ENCODE data around the gene TJP1.
"Not testable (repeated sequence)": the region's sequence is repeated elsewhere in the genome, so short reads cannot be mapped to it uniquely, and the experiment has no call there.

Gene TJP1

GRCh38 chr15:29795610-29796009 is 26.7 kb downstream of the TJP1 start:
- DNase-seq, result no peak

- peak; percentile 79 for DNase-seq
Measured at GRCh38 chr15:29792426-29793159, 29.7 kb downstream of the TJP1 start.

DNA sequence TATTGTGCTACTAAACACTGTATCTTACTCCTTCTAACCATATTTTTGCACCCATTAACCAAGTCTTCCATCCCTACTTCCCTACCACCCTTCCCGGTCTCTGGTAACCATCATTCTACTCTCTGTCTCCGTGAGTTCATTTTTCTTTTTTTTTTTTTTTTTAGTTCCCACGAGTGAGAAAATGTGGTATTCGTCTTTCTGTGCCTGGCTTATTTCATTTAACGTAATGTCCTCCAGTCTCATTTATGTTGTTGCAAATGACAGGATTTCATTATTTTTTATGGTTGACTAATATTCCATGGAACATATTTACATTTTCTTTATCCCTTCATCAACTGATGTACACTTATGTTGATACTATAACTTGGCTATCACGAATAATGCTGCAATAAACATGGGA is 31.7 kb downstream of the TJP1 start:
- DNase-seq, result no peak

DNA sequence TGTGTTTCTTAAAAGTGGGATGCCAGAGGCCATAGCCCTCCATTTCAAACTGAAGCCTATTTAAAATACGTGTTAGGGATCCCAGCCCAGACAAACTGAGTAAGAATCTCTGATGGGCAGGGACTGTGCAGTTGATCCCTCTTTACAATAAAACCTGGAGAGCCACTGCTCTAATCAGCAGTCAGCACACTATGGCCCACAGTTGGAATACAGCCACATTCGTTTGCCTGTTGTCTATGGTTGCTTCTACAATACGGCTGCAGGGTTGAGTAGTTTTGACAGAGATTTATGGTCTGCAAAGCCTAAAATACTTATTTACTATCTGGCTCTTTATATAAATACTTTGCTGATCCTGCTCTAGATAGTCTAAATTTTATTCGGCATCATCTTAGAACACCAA is 32.4 kb downstream of the TJP1 start:
- no peak for DNase-seq

GRCh38 chr15:29788433-29789034 is 33.7 kb downstream of the TJP1 start:
- peak; percentile 20 for DNase-seq

DNA sequence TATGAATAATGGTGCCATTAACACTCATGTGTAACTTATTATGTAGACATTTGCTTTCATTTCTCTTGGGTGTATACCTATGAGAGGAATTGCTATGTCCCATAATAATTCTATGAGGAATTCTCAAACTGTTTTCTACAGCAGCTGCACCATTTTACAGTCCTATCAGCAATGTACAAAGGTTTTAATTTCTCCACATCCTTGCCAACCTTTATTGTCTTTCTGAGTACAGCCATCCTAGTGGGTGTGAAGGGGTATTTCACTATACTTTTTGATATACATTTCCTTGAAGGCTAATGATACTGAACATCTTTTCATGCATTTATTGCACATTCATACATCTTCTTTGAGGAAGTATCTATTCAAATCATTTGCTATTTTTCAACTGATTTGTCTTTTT is 34.5 kb downstream of the TJP1 start:
- no peak for DNase-seq

- no peak for DNase-seq
Measured at GRCh38 chr15:29785642-29786041, 36.6 kb downstream of the TJP1 start.

DNA sequence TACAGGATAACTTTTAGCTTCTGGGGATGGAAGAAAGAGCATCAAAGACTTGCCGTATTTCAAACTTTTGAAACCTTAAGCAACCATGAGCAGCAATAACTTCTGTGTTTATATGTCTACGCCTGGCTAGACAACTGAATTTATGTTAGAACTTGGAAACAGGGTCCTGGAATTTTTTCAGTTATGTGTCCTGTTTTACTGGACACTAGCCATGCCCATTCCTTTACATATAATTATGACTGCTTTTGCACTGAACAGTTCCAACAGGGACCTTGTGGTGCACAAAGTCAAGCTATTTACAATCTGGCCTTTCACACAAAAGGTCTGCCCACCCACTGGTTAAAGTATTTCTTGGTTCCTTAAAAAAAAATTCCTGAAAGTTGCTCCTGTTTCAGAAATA is 37.1 kb downstream of the TJP1 start:
- DNase-seq, result peak; percentile 58

- no peak for DNase-seq
Measured at GRCh38 chr15:29784413-29784812, 37.9 kb downstream of the TJP1 start.

GRCh38 chr15:29782816-29783215 is 39.5 kb downstream of the TJP1 start:
- DNase-seq, result not testable (repeated sequence)

- no peak for DNase-seq
Measured at GRCh38 chr15:29778382-29778781, 43.9 kb downstream of the TJP1 start.

DNA sequence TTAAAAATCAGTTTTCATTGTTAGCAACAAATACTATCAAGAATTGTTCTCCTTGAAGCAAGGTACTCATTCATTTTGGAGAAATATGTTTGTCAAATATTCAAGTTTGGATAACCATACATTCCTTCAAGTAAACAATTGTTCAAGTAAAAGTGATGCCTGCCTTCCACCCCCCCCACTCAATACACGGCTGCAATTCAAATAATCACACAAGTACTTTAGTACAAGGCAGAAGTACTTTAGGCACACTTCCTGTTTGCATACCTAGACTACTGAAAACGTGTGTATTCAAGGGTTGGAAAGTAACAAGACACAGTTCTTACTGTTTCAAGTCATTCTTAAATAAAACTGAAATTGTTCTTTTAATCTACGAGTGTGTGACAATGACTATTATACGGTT is 45.4 kb downstream of the TJP1 start:
- DNase-seq, result no peak

GRCh38 chr15:29774900-29775299 is 47.4 kb downstream of the TJP1 start:
- peak; percentile 72 for DNase-seq

GRCh38 chr15:29773816-29774215 is 48.5 kb downstream of the TJP1 start:
- peak; percentile 51 for DNase-seq

DNA sequence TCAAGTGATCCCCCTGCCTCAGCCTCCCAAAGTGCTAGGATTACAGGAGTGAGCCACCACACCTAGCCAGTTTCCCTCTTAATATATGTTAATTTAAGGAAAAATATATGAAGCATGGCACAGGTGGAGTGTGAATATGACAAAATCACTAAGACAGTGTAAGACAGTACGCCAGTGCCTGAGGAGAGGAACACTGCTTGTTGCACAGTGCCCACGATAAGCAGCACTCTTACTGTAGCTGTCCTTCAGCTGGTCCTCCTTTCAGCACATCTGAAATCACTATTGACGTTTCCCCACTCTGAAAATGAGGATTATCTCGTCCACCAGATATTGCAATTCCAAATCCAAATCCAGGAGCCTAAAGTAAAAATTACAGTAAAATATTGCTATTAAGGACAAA is 49.3 kb downstream of the TJP1 start:
- no peak for DNase-seq

DNA sequence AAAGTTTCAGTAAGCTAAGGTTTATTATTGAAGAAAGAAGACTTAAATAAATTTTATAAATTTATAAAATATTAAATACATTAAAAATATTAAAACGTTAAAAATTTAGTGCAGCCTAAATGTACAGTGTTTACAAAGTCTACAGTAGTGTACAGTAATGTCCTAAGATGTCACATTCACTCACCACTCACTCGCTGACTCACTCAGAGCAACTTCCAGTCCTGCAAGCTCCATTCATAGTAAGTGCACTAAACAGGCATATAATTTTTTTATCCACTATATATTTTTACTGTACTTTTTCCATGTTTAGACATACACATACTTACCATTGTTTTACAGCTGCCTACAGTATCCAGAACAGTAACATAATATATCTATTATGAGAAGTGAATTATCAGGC is 51.5 kb downstream of the TJP1 start:
- DNase-seq, result peak; percentile 30

DNA sequence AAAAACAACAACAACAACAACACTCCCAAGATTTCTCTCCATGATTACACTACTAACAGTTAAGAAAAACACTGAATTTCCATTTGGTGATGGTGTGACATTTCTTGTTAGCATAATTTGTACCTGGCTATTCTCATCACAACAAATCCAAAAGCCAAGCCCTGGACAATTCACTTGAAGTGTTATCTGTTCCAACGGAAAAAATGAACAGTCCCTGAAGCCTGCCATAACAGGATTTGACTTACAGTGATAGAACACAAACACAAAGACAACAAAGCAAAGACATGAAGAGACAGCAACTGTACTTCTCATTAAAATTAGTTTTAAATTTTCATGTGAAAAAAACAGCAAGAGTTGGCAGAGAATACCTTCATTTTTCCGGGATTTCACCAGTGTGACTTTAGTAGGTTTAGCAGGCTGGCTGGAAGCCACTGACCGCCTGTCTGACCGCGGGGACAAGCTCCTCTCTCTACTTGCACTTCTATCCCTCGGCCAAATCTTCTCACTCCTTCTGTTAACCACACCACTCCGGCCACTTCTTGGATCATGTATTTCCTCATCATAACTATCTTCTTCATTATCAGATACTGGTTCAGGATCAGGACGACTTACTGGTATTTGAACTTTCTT is 56.3 kb downstream of the TJP1 start:
- DNase-seq, result no peak

DNA sequence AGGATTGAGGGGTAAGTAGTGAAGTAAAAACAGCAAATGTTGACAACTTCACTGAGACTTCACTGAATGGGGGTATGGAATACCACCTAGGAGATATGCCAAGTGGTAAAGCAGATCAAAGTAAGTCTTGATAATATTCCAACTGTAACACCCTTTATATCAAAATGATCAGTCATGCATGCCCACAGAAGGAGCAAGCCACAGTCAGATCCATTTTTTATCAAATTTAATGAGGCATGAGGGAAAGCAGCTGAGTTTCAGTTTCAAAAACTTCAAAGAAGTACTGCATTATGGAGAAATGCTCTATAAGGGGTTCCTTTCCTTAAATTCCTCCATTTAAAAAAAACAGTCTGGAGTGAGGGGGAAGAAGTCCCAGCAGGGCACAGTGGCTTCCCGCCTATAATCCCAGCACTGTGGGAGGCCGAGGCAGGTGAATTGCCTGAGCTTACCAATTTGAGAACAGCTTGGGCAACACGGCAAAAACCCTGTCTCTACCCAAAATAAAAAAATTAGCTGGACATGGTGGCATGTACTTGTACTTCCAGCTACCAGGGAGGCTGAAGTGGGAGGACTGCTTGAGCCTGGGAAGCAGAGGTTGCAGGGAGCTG is 56.9 kb downstream of the TJP1 start:
- no peak for DNase-seq

DNA sequence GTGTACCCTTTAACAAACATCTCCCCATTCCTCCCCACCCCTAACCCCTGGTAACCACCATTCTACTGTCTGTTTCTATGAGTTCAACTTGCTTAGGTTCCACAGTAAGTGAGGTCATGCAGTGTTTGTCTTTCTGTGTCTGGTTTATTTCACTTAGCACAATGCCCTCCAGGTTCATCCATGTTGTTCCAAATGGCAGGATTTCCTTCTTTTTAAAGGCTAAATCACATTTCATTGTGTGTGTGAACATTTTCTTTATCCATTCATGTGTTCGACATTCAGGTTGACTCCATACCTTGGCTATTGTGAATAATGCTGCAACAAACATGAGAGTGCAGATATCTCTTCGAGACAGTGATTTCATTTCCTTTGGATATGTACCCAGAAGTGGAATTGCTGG is 62.7 kb downstream of the TJP1 start:
- DNase-seq, result no peak

DNA sequence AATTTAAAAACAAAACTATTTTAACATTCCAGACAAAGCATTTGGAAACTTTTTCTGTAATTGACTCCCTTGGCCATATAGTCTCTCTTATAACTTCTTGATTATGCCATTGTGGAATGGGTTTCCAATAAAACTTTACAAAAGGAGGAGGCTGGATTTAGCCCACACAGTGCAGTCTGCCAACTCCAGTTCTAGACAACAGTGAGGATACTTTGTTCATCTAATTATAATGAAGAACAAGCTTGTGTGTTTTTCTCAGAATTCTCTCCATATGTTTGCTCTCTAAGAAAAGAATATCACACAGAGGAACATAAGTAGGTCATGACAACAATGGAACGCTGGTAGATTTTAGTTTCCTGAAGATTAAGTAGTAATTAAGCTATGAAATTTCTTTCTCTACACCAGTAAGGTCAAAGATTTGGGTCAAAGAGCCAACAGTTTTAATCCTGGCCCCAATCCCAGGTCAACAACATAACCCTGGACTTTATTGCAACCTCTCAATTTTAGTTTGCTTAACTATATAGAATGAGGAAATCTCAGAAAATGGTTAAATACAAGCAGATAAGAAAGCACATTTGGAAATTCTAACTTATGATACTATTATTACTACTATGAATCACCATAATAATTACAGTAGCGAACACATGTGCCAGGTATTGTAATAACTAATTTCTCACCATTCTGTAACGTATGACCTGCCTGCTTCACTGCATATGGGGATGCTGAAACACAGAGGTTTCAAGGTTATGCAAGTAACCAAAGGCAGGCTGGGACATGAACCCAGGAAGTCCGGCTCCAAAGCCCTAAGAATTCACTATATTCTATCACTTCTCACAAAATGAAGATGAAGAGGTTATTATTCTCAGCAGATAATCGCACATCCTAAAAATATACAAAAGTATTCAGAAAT is 65.7 kb downstream of the TJP1 start:
- no peak for DNase-seq

DNA sequence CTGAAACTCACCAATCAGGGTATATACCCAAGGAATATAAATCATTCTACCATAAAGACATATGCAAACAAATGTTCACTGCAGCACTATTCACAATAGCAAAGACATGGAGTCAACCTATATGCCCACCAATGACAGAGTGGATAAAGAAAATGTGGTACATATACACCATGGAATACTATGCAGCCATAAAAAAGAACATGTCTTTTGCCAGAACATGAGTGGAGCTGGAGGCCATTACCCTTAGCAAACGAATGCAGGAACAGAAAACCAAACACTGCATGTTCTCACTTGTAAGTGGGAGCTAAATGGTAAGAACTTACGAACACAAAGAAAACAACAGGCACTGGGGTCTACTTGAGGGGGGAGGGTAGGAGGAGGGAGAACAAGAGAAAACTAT is 68.3 kb downstream of the TJP1 start:
- DNase-seq, result not testable (repeated sequence)

DNA sequence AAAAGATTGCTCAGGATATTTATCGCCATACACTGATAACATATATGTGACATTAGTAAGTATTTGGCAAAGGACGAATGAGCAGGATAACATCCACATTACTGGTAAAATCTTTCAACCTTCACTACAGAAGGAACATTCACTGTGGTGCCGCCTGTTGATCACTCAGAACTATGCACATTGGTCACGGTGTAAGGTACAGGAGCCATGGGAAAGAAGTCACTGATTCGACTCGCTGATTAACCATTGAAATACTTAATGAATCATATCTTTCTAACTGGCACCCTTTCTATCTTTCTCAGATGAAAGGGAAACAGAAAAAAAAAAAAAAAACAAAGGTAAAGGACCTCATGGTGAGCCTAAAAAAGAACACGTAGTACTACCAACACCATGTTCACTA is 68.8 kb downstream of the TJP1 start:
- no peak for DNase-seq

DNA sequence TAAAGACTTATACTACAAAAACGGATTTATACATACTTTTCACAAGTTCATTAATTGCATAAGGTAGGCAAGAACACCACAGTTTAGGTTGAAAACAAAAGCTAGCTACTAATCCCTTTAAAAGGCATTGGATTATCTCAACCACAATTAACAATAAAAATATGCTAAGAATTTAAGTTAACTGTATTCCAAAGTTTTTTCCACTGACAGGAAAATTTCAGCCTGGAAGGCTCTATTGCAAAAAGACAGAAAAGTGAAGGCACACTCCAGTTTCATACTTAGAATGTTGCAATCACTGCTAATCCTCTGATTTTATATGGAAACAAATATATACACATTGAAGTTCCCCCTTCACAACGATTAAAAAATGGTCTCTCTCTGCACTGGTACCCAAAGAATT is 71.5 kb downstream of the TJP1 start:
- peak; percentile 37 for DNase-seq
